Adrenal gland (tissue), 12 donors: ENCODE data around the gene PTPN1. TPM values are rescaled to one million over a fixed set of nuclear protein-coding genes. Genes with fewer than 3 reads are reported as not detected.

Source experiments
- DNase-seq, 7 donors: peaks; one replicate each; pipeline ENCODE4 v3.0.0-alpha.2; 2019 to 2020
- H3K27ac ChIP-seq, 5 donors: fragments of 200-600 bp; sonication (generic) in 4 of 5; 1 replicate in 3 of 5; 2 replicates in 2 of 5; pipeline versions ENCODE4 v1.5.1 to v1.8.0; 2016 to 2020; ENCODE audit warnings: mild to moderate bottlenecking in 1 of 5
- H3K27me3 ChIP-seq: fragments of 200-600 bp; 2 replicates; pipeline ENCODE4 v1.8.0; 2021
- H3K36me3 ChIP-seq, 2 donors: fragments of 200-600 bp; replicated peaks in 1 of 2; 1 replicate in 1 of 2; 2 replicates in 1 of 2; pipeline versions ENCODE4 v1.5.1 to v1.8.0; 2018 to 2022
- H3K4me1 ChIP-seq, 2 donors: fragments of 200-600 bp; replicated peaks in 1 of 2; 1 replicate in 1 of 2; 2 replicates in 1 of 2; pipeline versions ENCODE4 v1.5.1 to v1.8.0; 2018 to 2021
- H3K4me3 ChIP-seq, 4 donors: fragments of 200-600 bp; sonication (generic) in 3 of 4; one replicate each; pipeline ENCODE4 v1.5.1; 2016 to 2018
- H3K9me3 ChIP-seq, 3 donors: fragments of 200-600 bp; sonication (generic) in 1 of 3; replicated peaks in 1 of 3; 1 replicate in 2 of 3; 2 replicates in 1 of 3; pipeline versions ENCODE4 v1.5.1 to v1.8.0; 2016 to 2021
- CTCF ChIP-seq, 6 experiments: fragments of 450-650 bp in 4 of 6; fragments of 200-600 bp in 2 of 6; sonication (generic) in 1 of 6; IDR thresholded peaks; 1 replicate in 5 of 6; 2 replicates in 1 of 6; pipeline versions ENCODE4 v1.5.1 to v1.8.0; 2016 to 2021; ENCODE audit warnings: antibody characterized with exemption in 6 of 6, mild to moderate bottlenecking in 2 of 6, moderate library complexity in 1 of 6
- POLR2A ChIP-seq, 2 donors: fragments of 450-650 bp; IDR thresholded peaks; one replicate each; pipeline ENCODE4 v1.6.1; 2017; ENCODE audit warnings: antibody characterized with exemption in 2 of 2, mild to moderate bottlenecking in 2 of 2, moderate library complexity in 1 of 2
- WGBS, 4 donors: extraction: QIAGEN DNeasy Blood & Tissue Kit in 2 of 4; methylation state at CpG; one replicate each; pipeline versions ENCODE4 v1.1.5 to v1.1.7; 2013 to 2017; 5-methylcytosine and 5-hydroxymethylcytosine counted together
- intact Hi-C, 2 donors: fragments of 100-400 bp; cut with DNase I; formaldehyde crosslinking; loops; one replicate each; pipeline versions ENCODE4 v1.14.1 to v1.15.0; 2022 to 2023
- polyA plus RNA-seq, 3 donors: library from polyadenylated mRNA; stranded (reverse); fragments of 200-250 nt in 2 of 3; fragments of 350-450 nt in 1 of 3; fragmentation: Illumina TruSeq in 1 of 3; extraction: RNeasy Lipid Tissue Mini Kit (QIAGEN cat#74804) in 1 of 3; gene quantifications; one replicate each; pipeline ENCODE4 v1.2.3, GENCODE V29; 2013 to 2014
- total RNA-seq, 9 donors: library from RNA; depleted of rRNA in 4 of 9; stranded (reverse); fragments of >200 nt in 4 of 9; fragments of 120-200 nt in 1 of 9; fragmentation: NEBNext Ultra II Directional in 1 of 9; extraction: Animal tissue kit (Norgen Biotek cat#: 25700) in 1 of 9; gene quantifications; one replicate each; pipeline versions ENCODE4 v1.1.0 to v1.2.4, GENCODE V29; 2013 to 2023
- donor health status: healthy with polysubstance abuse.
- donor health status: Bipolar disorder and iron deficiency.
- donor health status: DM: yes; HTN: yes; CAD: no.
- donor health status: DM: no; HTN: no; CAD: no.
- donor health status: DM: no; HTN: no; CAD: no.
- donor health status: DM: yes; HTN: yes; CAD: no.

The PTPN1 gene
- total and polyA plus RNA-seq, 12 donors: 17.0 to 49.2 (median 35.8) TPM

- H3K4me1 ChIP-seq: peaks cover 30 to 33% of the 10 kb centered on the region in 2 donors
- 86 to 91% (median 89%) methylated on average over 2 of the region's 2 CpGs for WGBS, 4 donors
- H3K27ac ChIP-seq: peak overlapping the region in 2 of 5 donors; percentile 2 to 9
Measured at GRCh38 chr20:50571466-50571865, 61.3 kb downstream of the PTPN1 start.

DNA sequence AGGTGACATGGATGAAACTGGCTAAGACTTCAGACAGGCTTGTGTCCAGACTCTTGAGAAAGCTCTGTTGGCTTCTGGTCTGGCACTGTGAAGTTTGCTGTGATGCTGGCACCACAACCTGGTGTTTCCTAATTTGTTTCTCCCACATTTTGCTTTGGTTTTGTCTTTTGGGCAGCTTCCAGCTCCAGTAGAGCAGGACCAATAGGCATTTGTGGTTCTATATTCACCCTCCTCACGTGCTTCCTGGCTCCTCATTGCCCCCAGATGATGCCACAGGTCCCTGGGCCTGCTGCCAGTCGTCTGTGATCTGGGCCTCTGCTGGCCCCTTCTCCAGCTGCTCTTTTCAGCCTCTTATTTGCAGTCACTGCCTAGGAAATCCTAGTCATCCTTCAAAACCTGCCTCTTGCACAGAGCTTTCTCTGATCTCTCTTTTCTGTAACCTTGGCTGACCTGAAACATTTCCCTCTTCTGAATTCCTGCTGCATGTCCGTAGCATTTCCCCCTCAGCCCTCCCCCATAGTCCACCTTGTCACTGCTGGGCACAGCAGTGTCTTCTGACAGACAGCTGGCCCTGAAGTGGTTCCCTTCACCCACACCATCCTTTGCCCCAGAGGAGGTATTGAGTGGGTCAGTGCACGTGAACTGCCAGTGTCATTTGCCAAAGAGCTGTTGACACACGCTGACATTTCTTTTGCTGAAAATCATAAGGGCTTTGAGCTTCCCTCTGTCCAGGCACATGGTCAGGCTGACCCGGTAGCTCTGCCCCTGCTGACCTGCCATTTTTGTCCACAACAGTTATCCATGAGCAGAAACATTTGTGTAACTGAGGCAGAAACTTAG is 63.0 kb downstream of the PTPN1 start:
- Histone ChIP-seq H3K4me3 (no peak overlapping the region), H3K36me3 (peaks cover 0 to 38% of the 10 kb centered on the region in 2 donors), H3K4me1 (peaks cover 30 to 33% of the 10 kb centered on the region in 2 donors), H3K27me3 (no peaks in the 10 kb centered on the region), H3K9me3 (no peaks in the 10 kb centered on the region), H3K27ac (peak overlapping the region; percentile 43 to 85 (median 70))
- DNase-seq: peak; percentile 65 to 92 (median 90)
- intact Hi-C loops: no loop called here
- 9 to 17% (median 14%) methylated on average over 6 of the region's 6 CpGs for WGBS, 4 donors
- TF ChIP-seq CTCF (IDR thresholded peaks at IDR 0.05) (no peak), POLR2A (IDR thresholded peaks at IDR 0.05) (peak in 1 of 2 donors; percentile 32)

More at GRCh38 chr20:50571466-50571865, 61.3 kb downstream of the PTPN1 start:
- intact Hi-C loops: no loop called here
- Histone ChIP-seq H3K4me3 (no peak overlapping the region), H3K9me3 (no peaks in the 10 kb centered on the region), H3K36me3 (peaks cover 0 to 43% of the 10 kb centered on the region in 2 donors), H3K27me3 (no peaks in the 10 kb centered on the region)
- TF ChIP-seq CTCF (IDR thresholded peaks at IDR 0.05) (no peak), POLR2A (IDR thresholded peaks at IDR 0.05) (no peak)
- peak in 1 of 7 donors; percentile 39 for DNase-seq

DNA sequence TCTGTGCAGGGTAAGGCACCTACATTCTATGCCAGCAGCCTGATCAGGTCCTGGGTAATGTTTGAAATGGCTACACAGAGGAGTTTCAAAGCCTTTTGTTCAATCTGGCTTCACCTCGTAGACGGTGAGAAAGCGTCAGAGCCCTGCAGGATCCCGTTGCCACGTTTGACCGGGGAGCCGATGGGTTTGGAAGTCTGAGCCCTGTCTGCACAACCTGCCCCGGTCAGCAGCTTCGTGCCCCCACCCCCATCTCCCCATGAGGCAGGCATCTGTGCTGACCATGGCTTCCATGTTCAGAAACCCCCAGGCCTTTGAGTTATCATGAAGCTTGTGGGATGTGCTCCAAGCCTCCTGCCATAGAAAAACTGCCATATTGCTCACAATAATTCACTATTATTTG is 63.9 kb downstream of the PTPN1 start:
- Histone ChIP-seq H3K4me3 (no peak overlapping the region), H3K36me3 (peaks cover 0 to 38% of the 10 kb centered on the region in 2 donors), H3K27me3 (no peaks in the 10 kb centered on the region), H3K27ac (peak overlapping the region in 4 of 5 donors; percentile 55 to 85 (median 75)), H3K9me3 (no peaks in the 10 kb centered on the region), H3K4me1 (peaks cover 30 to 33% of the 10 kb centered on the region in 2 donors)
- DNase-seq: peak in 2 of 7 donors; percentile 26 to 47
- 76 to 84% (median 81%) methylated on average over 8 to 9 of the region's 9 CpGs for WGBS, 4 donors
- intact Hi-C loops: no loop called here
- TF ChIP-seq CTCF (IDR thresholded peaks at IDR 0.05) (no peak), POLR2A (IDR thresholded peaks at IDR 0.05) (no peak)

- Histone ChIP-seq H3K4me3 (no peak overlapping the region), H3K4me1 (peaks cover 30 to 33% of the 10 kb centered on the region in 2 donors), H3K36me3 (peaks cover 0 to 41% of the 10 kb centered on the region in 2 donors), H3K27me3 (no peaks in the 10 kb centered on the region), H3K27ac (peak overlapping the region in 3 of 5 donors; percentile 48 to 80 (median 70)), H3K9me3 (no peaks in the 10 kb centered on the region)
- no peak for TF ChIP-seq CTCF (IDR thresholded peaks at IDR 0.05)
- TF ChIP-seq POLR2A (IDR thresholded peaks at IDR 0.05): no peak
- WGBS, 4 donors: 87 to 96% (median 94%) methylated on average over 5 of the region's 5 CpGs
- intact Hi-C loops: no loop called here
- DNase-seq: peak in 3 of 7 donors; percentile 3 to 46 (median 19)
Measured at GRCh38 chr20:50574586-50574985, 64.4 kb downstream of the PTPN1 start.
